ENCODE data around the gene HOXA9.

DNA sequence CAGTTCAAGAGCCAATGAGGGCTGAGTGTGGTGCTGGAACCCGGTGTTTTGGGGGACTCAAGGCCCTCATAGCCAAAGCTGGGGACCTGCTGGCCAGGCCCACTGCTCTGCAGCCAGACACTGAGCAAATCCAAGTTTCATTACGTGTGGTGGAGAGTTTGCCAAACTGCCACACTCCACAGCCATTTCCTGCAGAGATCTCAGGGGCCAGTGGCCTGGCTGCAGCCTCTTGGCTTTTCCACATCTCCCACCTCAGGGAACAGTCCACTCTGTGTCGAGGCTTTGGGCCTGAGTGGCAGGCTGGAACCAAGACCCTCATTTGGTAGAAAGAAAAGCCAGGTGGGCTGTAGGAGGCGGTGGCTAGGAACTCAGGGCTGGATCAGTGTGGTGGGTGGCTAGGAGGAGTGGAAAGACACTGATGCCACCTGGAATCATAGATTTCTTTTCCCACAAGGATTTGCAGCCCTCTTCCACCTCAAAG lies 16.5 kb upstream of the HOXA9 start:
- no peak for TF ChIP-seq ZNF157 (tag by site-specific recombination; IDR thresholded peaks at IDR 0.05)
- TF ChIP-seq ZSCAN30 (tag by site-specific recombination; IDR thresholded peaks at IDR 0.05): no peak
- TF ChIP-seq, protein P1, sequence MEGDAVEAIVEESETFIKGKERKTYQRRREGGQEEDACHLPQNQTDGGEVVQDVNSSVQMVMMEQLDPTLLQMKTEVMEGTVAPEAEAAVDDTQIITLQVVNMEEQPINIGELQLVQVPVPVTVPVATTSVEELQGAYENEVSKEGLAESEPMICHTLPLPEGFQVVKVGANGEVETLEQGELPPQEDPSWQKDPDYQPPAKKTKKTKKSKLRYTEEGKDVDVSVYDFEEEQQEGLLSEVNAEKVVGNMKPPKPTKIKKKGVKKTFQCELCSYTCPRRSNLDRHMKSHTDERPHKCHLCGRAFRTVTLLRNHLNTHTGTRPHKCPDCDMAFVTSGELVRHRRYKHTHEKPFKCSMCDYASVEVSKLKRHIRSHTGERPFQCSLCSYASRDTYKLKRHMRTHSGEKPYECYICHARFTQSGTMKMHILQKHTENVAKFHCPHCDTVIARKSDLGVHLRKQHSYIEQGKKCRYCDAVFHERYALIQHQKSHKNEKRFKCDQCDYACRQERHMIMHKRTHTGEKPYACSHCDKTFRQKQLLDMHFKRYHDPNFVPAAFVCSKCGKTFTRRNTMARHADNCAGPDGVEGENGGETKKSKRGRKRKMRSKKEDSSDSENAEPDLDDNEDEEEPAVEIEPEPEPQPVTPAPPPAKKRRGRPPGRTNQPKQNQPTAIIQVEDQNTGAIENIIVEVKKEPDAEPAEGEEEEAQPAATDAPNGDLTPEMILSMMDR (tag by site-specific recombination; IDR thresholded peaks at IDR 0.05): no peak
- TF ChIP-seq ZNF221 (tag by site-specific recombination; IDR thresholded peaks at IDR 0.05; ENCODE audit: borderline replicate concordance): no peak
- TF ChIP-seq ZNF768 (tag by site-specific recombination; IDR thresholded peaks at IDR 0.05): no peak
- TF ChIP-seq, protein P2, sequence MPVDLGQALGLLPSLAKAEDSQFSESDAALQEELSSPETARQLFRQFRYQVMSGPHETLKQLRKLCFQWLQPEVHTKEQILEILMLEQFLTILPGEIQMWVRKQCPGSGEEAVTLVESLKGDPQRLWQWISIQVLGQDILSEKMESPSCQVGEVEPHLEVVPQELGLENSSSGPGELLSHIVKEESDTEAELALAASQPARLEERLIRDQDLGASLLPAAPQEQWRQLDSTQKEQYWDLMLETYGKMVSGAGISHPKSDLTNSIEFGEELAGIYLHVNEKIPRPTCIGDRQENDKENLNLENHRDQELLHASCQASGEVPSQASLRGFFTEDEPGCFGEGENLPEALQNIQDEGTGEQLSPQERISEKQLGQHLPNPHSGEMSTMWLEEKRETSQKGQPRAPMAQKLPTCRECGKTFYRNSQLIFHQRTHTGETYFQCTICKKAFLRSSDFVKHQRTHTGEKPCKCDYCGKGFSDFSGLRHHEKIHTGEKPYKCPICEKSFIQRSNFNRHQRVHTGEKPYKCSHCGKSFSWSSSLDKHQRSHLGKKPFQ (tag by site-specific recombination; IDR thresholded peaks at IDR 0.05): no peak
